Gastroesophageal sphincter (tissue), 4 donors: ENCODE results near the gene KBTBD8. TPM values are rescaled to one million over a fixed set of nuclear protein-coding genes. Genes with fewer than 3 reads are reported as not detected.

ENCODE experiments used
- ATAC-seq: fragments of 150-250 bp; one replicate; pipeline ENCODE4 v1.9.1; 2016; ENCODE audit warnings: mild to moderate bottlenecking, moderate library complexity
- H3K27ac ChIP-seq, 4 donors: fragments of 200-600 bp; sonication (generic) in 3 of 4; 1 replicate in 3 of 4; 2 replicates in 1 of 4; pipeline ENCODE4 v1.5.1; 2016 to 2019
- H3K27me3 ChIP-seq: fragments of 200-600 bp; sonication (generic); one replicate; pipeline ENCODE4 v1.5.1; 2019
- H3K36me3 ChIP-seq, 2 donors: fragments of 200-600 bp; sonication (generic); one replicate each; pipeline ENCODE4 v1.5.1; 2019; ENCODE audit warnings: control low read depth in 1 of 2
- H3K4me1 ChIP-seq, 3 donors: fragments of 200-600 bp; sonication (generic); 1 replicate in 2 of 3; 2 replicates in 1 of 3; pipeline ENCODE4 v1.5.1; 2016 to 2019; ENCODE audit warnings: control low read depth in 2 of 3
- H3K4me3 ChIP-seq, 2 donors: fragments of 200-600 bp; sonication (generic); one replicate each; pipeline ENCODE4 v1.5.1; 2019; ENCODE audit warnings: mild to moderate bottlenecking in 1 of 2, moderate library complexity in 1 of 2
- H3K9me3 ChIP-seq, 3 donors: fragments of 200-600 bp; sonication (generic); one replicate each; pipeline ENCODE4 v1.5.1; 2017 to 2019; ENCODE audit warnings: control low read depth in 2 of 3
- EP300 ChIP-seq: sonication (generic); formaldehyde crosslinking; IDR thresholded peaks from one replicate; pipeline ENCODE4 v1.6.1; 2017; ENCODE audit warnings: antibody characterized with exemption, mild to moderate bottlenecking
- POLR2A ChIP-seq, 2 donors: fragments of 450-650 bp; IDR thresholded peaks; one replicate each; pipeline ENCODE4 v1.6.1; 2017; ENCODE audit warnings: antibody characterized with exemption in 2 of 2, mild to moderate bottlenecking in 2 of 2, moderate library complexity in 1 of 2
- POLR2AphosphoS5 ChIP-seq: sonication (generic); formaldehyde crosslinking; IDR thresholded peaks from one replicate; pipeline ENCODE4 v1.6.1; 2017; ENCODE audit warnings: antibody characterized with exemption
- WGBS, 2 donors: methylation state at CpG; one replicate each; pipeline ENCODE4 v1.1.5; 2018; ENCODE audit warnings: low coverage in 1 of 2; 5-methylcytosine and 5-hydroxymethylcytosine counted together
- total RNA-seq, 4 donors: library from RNA; depleted of rRNA; stranded (reverse); fragments of >200 nt; gene quantifications; one replicate each; pipeline ENCODE4 v1.1.0, GENCODE V29; 2016
- TF ChIP-seq, protein P1 (sequence below), 4 experiments: fragments of 200-600 bp in 2 of 4; fragments of 450-650 bp in 2 of 4; sonication (generic) in 1 of 4; IDR thresholded peaks; one replicate each; pipeline ENCODE4 v1.5.1; 2017 to 2019; ENCODE audit warnings: antibody characterized with exemption in 4 of 4, mild to moderate bottlenecking in 2 of 4, moderate library complexity in 2 of 4

Gene KBTBD8
- total RNA-seq, 4 donors from 2014 or later, result 1.1 to 5.4 (median 3.2) TPM

DNA sequence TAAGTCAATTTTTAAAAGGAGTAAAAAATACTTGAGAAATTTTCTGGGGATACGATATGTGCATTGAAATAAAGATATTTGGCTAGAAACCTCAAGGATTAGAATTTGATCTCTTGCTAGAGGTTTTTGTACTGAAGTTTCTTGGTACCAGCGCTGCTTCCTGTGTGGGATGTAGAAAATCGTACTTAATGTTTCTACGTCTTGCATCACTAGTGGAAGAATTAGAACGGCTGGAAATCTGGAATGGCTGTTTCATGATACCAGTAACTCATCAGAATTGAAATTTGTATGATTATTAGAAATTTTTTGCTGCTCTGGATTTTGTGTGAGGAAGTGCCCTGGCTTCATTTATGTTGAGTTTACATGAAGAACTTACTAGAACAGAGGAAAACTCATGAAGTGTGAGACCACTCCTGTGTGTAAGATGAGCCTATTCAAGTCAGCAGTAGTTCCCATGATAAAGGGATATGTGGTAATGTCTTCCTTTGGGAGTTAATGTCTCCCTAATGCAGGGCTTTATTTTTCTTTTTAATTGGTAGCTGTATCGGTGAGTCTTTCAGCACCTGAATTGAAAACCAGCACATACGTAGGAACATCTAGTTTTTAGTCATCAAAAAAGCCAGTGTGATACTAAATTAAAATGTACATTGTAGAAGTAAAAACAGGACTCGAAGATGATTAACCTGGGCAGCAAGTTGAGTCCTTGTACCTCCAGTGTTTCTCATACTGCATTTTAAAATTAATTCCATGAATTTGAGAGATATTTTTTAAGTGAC is 3.2 kb downstream of the KBTBD8 start:
- Histone ChIP-seq H3K36me3 (peaks cover 0 to 12% of the 10 kb centered on the region in 2 donors), H3K9me3 (no peaks in the 10 kb centered on the region), H3K27ac (no peak overlapping the region), H3K27me3 (no peaks in the 10 kb centered on the region), H3K4me3 (no peak overlapping the region), H3K4me1 (peaks cover 0 to 23% (median 0%) of the 10 kb centered on the region in 3 donors)
- no peak for ATAC-seq
- no peak for TF ChIP-seq POLR2A (IDR thresholded peaks at IDR 0.05)
- no peak for TF ChIP-seq POLR2AphosphoS5
- no peak for TF ChIP-seq EP300
- TF ChIP-seq, protein P1, sequence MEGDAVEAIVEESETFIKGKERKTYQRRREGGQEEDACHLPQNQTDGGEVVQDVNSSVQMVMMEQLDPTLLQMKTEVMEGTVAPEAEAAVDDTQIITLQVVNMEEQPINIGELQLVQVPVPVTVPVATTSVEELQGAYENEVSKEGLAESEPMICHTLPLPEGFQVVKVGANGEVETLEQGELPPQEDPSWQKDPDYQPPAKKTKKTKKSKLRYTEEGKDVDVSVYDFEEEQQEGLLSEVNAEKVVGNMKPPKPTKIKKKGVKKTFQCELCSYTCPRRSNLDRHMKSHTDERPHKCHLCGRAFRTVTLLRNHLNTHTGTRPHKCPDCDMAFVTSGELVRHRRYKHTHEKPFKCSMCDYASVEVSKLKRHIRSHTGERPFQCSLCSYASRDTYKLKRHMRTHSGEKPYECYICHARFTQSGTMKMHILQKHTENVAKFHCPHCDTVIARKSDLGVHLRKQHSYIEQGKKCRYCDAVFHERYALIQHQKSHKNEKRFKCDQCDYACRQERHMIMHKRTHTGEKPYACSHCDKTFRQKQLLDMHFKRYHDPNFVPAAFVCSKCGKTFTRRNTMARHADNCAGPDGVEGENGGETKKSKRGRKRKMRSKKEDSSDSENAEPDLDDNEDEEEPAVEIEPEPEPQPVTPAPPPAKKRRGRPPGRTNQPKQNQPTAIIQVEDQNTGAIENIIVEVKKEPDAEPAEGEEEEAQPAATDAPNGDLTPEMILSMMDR (IDR thresholded peaks at IDR 0.05), result no peak
- WGBS, 2 donors, result 84 to 88% methylated on average over 6 to 8 of the region's 8 CpGs

DNA sequence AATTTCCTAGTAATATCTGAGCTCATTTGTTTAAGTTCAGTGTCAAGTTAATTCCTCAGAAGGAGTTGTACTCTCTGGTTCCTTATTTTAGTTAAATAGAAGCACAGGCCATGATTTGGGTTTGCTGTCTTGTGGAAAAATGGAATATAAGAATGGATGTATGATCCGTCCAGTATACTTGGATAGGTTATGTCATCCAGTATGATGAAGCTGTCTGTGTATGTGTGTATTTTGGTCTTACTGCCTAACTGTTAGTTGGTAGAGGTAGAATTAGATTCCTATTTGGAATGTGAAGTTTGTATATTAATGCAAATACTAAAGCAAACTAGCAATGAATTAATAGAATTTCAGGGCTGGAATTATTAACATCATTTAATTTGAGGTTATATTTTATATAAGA is 7.9 kb downstream of the KBTBD8 start:
- Histone ChIP-seq H3K27ac (peak overlapping the region in 3 of 4 donors; percentile 29 to 42 (median 34)), H3K36me3 (peaks cover 0 to 12% of the 10 kb centered on the region in 2 donors), H3K27me3 (no peaks in the 10 kb centered on the region), H3K4me1 (peaks cover 0 to 10% (median 0%) of the 10 kb centered on the region in 3 donors), H3K4me3 (no peak overlapping the region), H3K9me3 (no peaks in the 10 kb centered on the region)
- WGBS, 2 donors, result 14 to 45% methylated on average over 1 of the region's 1 CpG
- TF ChIP-seq POLR2A (IDR thresholded peaks at IDR 0.05) (no peak), POLR2AphosphoS5 (no peak), EP300 (no peak)
- TF ChIP-seq, protein P1 (IDR thresholded peaks at IDR 0.05), result no peak
- no peak for ATAC-seq

DNA sequence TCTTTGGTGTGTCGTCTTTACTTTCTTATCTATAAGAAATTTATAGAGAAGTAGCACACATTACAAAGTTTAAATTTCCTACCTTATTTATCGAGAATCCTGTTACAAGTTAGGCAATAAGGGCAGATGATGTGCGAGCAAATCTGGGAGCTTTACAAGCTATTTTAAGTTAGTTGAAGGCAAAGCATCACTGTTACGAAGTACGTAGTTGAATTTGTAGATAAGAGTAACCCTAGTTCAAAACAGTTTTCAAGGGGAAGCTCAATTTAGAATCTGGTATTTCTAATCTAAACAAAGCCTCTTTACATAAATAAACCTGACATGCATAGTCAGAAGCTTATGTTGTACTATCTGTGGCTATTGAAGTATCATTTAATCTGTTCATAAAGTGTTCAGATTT is 8.4 kb downstream of the KBTBD8 start:
- Histone ChIP-seq H3K4me1 (peaks cover 0 to 10% (median 0%) of the 10 kb centered on the region in 3 donors), H3K4me3 (no peak overlapping the region), H3K27ac (peak overlapping the region; percentile 29 to 52 (median 38)), H3K27me3 (no peaks in the 10 kb centered on the region), H3K36me3 (peaks cover 0 to 12% of the 10 kb centered on the region in 2 donors), H3K9me3 (no peaks in the 10 kb centered on the region)
- 25 to 38% methylated on average over 5 of the region's 5 CpGs for WGBS, 2 donors
- no peak for ATAC-seq
- TF ChIP-seq EP300, result no peak
- no peak for TF ChIP-seq POLR2A (IDR thresholded peaks at IDR 0.05)
- TF ChIP-seq, protein P1 (IDR thresholded peaks at IDR 0.05), result no peak
- TF ChIP-seq POLR2AphosphoS5, result no peak

DNA sequence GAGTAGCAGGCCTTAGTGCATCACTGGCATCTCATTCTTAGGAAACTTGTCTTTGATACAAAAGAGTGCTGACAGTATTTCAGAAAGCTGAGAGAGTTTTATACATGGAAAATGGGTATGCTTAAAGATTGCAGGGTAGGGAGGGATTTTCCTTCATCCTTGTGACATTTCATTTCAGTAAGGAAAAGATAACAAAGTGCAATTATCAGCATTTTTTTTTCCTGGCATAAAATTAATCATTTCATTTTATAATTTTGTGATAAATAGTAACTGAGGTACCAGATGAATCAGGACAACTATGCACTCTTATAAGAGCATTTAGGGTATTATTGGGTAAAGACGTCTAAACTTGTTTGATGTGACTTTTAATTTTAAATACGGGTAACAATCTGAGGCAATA is 10.3 kb downstream of the KBTBD8 start:
- ATAC-seq, result no peak
- Histone ChIP-seq H3K27ac (no peak overlapping the region), H3K36me3 (peaks cover 0 to 9% of the 10 kb centered on the region in 2 donors), H3K9me3 (no peaks in the 10 kb centered on the region), H3K4me3 (no peak overlapping the region), H3K4me1 (peaks cover 0 to 10% (median 0%) of the 10 kb centered on the region in 3 donors), H3K27me3 (no peaks in the 10 kb centered on the region)
- TF ChIP-seq POLR2A (IDR thresholded peaks at IDR 0.05), result no peak
- TF ChIP-seq POLR2AphosphoS5, result no peak
- TF ChIP-seq, protein P1 (IDR thresholded peaks at IDR 0.05), result no peak
- TF ChIP-seq EP300, result no peak
- WGBS, 2 donors, result 83 to 100% methylated on average over 2 of the region's 2 CpGs

DNA sequence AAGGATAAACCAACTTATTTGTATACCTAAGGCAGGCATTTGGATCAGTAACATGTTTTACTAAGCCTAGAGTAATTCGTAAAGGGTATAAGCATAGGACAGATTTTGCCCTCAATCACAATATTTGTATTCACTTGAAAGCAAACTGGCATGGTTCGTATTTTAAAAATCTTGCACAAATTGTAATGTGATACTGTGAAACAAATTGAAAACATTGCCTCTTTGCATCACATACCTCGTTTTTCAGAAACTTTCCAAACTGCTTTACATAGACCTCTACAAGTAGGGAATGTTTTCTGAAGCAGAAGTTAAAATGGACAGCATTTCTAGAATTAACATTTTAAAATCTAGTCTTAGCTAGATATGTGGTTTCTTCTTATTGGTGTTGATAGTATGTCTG is 11.6 kb downstream of the KBTBD8 start:
- TF ChIP-seq EP300, result no peak
- TF ChIP-seq POLR2A (IDR thresholded peaks at IDR 0.05), result no peak
- TF ChIP-seq, protein P1 (IDR thresholded peaks at IDR 0.05), result no peak
- no peak for TF ChIP-seq POLR2AphosphoS5
- Histone ChIP-seq H3K36me3 (no peaks in the 10 kb centered on the region), H3K4me1 (peaks cover 0 to 10% (median 0%) of the 10 kb centered on the region in 3 donors), H3K27me3 (no peaks in the 10 kb centered on the region), H3K4me3 (no peak overlapping the region), H3K9me3 (no peaks in the 10 kb centered on the region), H3K27ac (no peak overlapping the region)
- ATAC-seq, result no peak
- 56 to 69% methylated on average over 3 of the region's 3 CpGs for WGBS, 2 donors
